MCF 10A (cell line): ENCODE data around the gene STAT5B. TPM values are rescaled to one million over a fixed set of nuclear protein-coding genes. Genes with fewer than 3 reads are reported as not detected.
A peak's percentile ranks its signal among the peaks of the same experiment; 100 is the strongest.

Experiments used
- BruUV-seq: library from RNA; stranded (reverse); fragments of 400-500 nt; replicated peaks from 2 replicates; lab custom pipeline; 2021; lab: Mats Ljungman, UMichigan
- CTCF ChIA-PET: fragments of 300-600 bp; sonication (Branson Sonifier 250); formaldehyde crosslinking; extraction: SDS; loops from one replicate; lab custom pipeline; 2021; ENCODE audit warnings: antibody characterized with exemption, inconsistent platforms; lab: Yijun Ruan, JAX
- POLR2A ChIA-PET: fragments of 300-600, 350-650 bp; sonication (Branson Sonifier 250); formaldehyde crosslinking; extraction: SDS; loops from one replicate; lab custom pipeline; 2020; ENCODE audit warnings: antibody characterized with exemption, inconsistent platforms; lab: Yijun Ruan, JAX
- DNase-seq: peaks from one replicate; pipeline ENCODE4 v3.0.0-alpha.2; 2018; ENCODE audit not compliant: unreplicated experiment
- H3K27ac Mint-ChIP-seq: one replicate; pipeline ENCODE4 v1.8.0; 2022; ENCODE audit warnings: mild to moderate bottlenecking, low read depth, mixed read lengths; ENCODE audit not compliant: unreplicated experiment
- H3K27me3 Mint-ChIP-seq: one replicate; pipeline ENCODE4 v1.8.0; 2022; ENCODE audit warnings: mixed read lengths; ENCODE audit not compliant: insufficient read depth, unreplicated experiment
- H3K36me3 Mint-ChIP-seq: one replicate; pipeline ENCODE4 v1.8.0; 2022; ENCODE audit warnings: mild to moderate bottlenecking, moderate library complexity, mixed read lengths; ENCODE audit not compliant: insufficient read depth, unreplicated experiment
- H3K4me1 Mint-ChIP-seq: one replicate; pipeline ENCODE4 v1.8.0; 2022; ENCODE audit warnings: mixed read lengths; ENCODE audit not compliant: insufficient read depth, unreplicated experiment
- H3K4me3 Mint-ChIP-seq: one replicate; pipeline ENCODE4 v1.8.0; 2022; ENCODE audit warnings: mild to moderate bottlenecking, moderate library complexity, mixed read lengths; ENCODE audit not compliant: unreplicated experiment
- H3K9me3 Mint-ChIP-seq: one replicate; pipeline ENCODE4 v1.8.0; 2022; ENCODE audit warnings: mixed read lengths; ENCODE audit not compliant: unreplicated experiment
- intact Hi-C: fragments of 100-400 bp; cut with micrococcal nuclease; formaldehyde crosslinking; loops from 2 replicates; pipeline ENCODE4 v1.14.1; 2022
- total RNA-seq: library from RNA; stranded (reverse); gene quantifications from 2 replicates; pipeline ENCODE4 v1.2.3, GENCODE V29; 2022
- TF ChIP-seq, protein P1 (sequence below): fragments of 200-600 bp; IDR thresholded peaks from one replicate; pipeline ENCODE4 v1.8.0; 2022; ENCODE audit warnings: antibody characterized with exemption, mild to moderate bottlenecking; ENCODE audit not compliant: unreplicated experiment

Gene STAT5B
- total RNA-seq, 1 experiment from 2014 or later = 29.8 TPM

DNA sequence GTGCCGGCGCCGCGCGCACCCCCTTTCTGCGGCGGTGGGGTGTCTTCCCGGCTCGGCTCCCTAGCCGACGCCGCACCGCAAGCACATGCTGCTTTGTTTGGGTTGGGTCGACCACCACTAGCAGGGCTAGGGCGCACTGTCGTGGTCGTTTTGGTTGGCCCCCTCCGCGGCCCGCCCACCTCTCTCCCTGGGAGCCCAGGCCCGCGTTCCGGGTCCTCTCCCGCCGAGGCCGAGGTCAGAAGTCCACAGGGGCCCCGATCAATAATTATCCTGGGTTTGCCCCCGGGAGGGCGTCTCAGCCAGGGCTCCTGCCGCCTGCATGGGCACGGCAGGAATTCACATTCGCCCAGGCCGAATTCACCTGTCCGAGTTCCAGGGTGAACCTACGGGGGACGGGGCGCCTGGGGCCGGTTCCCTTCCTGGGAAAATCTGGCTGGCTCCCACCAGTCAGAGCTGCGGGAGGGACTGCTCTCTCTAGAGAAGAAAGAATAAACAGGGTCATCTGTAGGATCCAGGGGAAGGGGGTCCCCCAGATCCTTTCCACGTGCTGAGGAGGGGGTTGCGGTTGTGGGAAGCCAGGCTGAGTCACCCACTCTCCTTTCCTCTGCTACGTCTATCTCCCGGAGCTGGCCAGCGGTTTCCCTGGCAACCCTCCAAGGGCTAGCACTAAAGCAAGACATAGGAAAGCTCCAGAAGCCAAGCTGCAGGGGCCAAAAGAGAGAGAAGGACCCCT, 584 bp upstream of the STAT5B start:
- no peaks in the 10 kb centered on the region for H3K9me3 Mint-ChIP-seq
- CTCF ChIA-PET = interaction anchor here (0.6 to 1.4 kb wide), 3 partner anchors 10 to 37 kb away, joined by 3 to 4 read pairs (median 3); no protein-coding TSS in a partner anchor
- TF ChIP-seq, protein P1, sequence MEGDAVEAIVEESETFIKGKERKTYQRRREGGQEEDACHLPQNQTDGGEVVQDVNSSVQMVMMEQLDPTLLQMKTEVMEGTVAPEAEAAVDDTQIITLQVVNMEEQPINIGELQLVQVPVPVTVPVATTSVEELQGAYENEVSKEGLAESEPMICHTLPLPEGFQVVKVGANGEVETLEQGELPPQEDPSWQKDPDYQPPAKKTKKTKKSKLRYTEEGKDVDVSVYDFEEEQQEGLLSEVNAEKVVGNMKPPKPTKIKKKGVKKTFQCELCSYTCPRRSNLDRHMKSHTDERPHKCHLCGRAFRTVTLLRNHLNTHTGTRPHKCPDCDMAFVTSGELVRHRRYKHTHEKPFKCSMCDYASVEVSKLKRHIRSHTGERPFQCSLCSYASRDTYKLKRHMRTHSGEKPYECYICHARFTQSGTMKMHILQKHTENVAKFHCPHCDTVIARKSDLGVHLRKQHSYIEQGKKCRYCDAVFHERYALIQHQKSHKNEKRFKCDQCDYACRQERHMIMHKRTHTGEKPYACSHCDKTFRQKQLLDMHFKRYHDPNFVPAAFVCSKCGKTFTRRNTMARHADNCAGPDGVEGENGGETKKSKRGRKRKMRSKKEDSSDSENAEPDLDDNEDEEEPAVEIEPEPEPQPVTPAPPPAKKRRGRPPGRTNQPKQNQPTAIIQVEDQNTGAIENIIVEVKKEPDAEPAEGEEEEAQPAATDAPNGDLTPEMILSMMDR = no peak
- H3K4me1 Mint-ChIP-seq = peaks cover 37% of the 10 kb centered on the region
- no peaks in the 10 kb centered on the region for H3K36me3 Mint-ChIP-seq
- peak overlapping the region; percentile 84 for H3K4me3 Mint-ChIP-seq
- H3K27me3 Mint-ChIP-seq = no peaks in the 10 kb centered on the region
- intact Hi-C loops = no loop called here
- peak; percentile 82 for DNase-seq
- POLR2A ChIA-PET = interaction anchor here (0.5 to 3.2 kb wide), 15 partner anchors 9 to 497 kb away, joined by 3 to 19 read pairs (median 4); partner anchors contain the start of genes CAVIN1, DNAJC7, GHDC and STAT3
- peak overlapping the region; percentile 89 for H3K27ac Mint-ChIP-seq
- TSS peak; percentile 82 for BruUV-seq

DNA sequence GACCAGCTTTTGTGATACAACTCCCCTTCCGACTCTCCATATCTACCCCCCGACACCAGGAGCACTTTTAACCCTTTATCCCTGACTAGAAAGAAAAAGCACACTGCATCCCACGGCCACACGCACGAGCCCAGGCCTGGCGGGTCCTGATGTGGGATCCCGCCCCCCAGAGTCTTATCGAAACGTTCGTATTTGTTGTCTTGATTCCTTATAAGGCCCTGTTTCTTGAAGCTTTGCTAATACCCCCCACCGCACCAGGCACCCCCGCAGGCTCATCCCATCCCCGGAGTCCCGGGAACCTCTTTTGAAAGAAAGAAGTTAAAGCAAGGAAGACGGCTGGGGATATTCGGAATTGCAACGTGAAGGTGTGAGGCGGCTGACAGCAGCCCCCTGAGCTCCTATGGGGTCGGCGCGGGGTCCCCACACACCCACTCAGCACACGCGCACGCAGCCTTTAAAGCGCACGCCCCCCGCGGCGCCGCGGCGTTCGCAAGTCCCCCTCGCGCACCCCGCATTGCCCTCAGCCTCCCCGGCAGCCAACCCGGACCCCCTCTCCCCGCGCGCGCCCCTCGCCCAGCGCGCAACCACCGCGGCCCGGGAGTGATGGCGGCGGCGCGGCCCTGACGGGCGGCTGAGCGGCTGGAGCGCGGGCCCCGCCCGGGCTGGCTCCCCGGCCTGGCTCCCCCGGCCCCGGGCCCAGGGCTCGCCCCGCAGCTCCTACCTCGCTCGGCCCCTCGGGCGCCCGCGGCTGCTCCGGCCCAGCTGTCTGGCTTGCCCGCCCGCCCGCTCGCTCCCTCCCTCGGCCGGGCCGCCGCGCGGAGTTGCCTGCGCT, 448 bp downstream of the STAT5B start:
- Mint-ChIP-seq H3K4me1 (peaks cover 37% of the 10 kb centered on the region), H3K4me3 (peak overlapping the region; percentile 84), H3K9me3 (no peaks in the 10 kb centered on the region), H3K27me3 (no peaks in the 10 kb centered on the region), H3K36me3 (no peaks in the 10 kb centered on the region), H3K27ac (peak overlapping the region; percentile 52)
- TF ChIP-seq, protein P1 = no peak
- no TSS peak for BruUV-seq
- POLR2A ChIA-PET = interaction anchor here (0.5 to 3.2 kb wide), 22 partner anchors 8 to 1457 kb away, joined by 3 to 19 read pairs (median 4); partner anchors contain the start of genes CAVIN1, CNP, DNAJC7 and GHDC
- CTCF ChIA-PET = interaction anchor here (0.7 kb wide), 2 partner anchors 108 to 184 kb away, joined by 3 to 4 read pairs; no protein-coding TSS in a partner anchor
- DNase-seq = no peak
- intact Hi-C loops = no loop called here

DNA sequence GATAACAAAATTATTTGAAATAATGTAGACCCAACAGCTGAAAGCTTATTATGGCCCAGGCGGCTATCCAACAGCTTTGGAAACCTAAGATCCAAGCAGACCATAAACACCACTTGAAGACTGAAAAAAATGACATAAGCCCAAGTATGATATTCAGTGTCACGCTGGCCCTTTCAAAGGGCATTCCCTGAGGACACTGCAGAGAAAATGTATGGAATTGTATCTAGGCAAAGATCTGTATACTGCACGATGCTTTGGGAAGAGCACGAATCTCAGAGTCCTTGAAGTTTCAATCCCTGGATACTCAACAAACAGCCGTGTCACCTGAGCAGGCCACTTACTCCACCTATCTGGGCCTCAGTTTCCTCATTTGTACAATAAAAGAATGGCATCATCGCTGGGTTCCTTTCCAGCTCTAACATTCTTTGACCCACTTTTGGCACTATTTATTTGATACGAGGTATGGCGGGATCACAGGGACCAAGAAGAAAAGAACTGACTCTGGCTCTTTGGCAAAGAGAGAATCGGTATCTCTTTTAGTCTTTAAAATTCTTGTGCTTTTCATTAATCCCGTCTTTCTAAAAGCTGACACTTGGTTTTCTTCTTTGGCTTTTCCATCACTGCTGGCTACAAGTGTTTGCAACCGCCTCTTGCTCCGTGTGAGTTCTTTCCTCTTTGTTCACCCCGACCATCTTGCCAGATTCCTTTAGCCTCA, 1.2 kb downstream of the STAT5B start:
- Mint-ChIP-seq H3K9me3 (no peaks in the 10 kb centered on the region), H3K4me3 (peak overlapping the region; percentile 84), H3K27me3 (no peaks in the 10 kb centered on the region), H3K36me3 (no peaks in the 10 kb centered on the region), H3K4me1 (peaks cover 32% of the 10 kb centered on the region), H3K27ac (peak overlapping the region; percentile 52)
- TF ChIP-seq, protein P1 = no peak
- POLR2A ChIA-PET = interaction anchor here (0.6 to 3.2 kb wide), 23 partner anchors 7 to 1124 kb away, joined by 3 to 19 read pairs (median 4); partner anchors contain the start of genes ARL4D, CAVIN1, CNP and DNAJC7
- BruUV-seq = TSS peak; percentile 27
- intact Hi-C loops = no loop called here
- CTCF ChIA-PET = interaction anchor here (0.7 to 1.4 kb wide), 3 partner anchors 30 to 185 kb away, joined by 3 to 4 read pairs (median 3); no protein-coding TSS in a partner anchor
- no peak for DNase-seq
